GM06990 (cell line): ENCODE measurements around the gene NID1.
"Not testable (repeated sequence)": the region's sequence is repeated elsewhere in the genome, so short reads cannot be mapped to it uniquely, and the experiment has no call there.

Source experiments
- DNase-seq: peaks from one replicate; pipeline ENCODE4 v3.0.0-alpha.2; 2011; ENCODE audit not compliant: insufficient read length; ENCODE audit errors: extremely low read depth
- H3K27me3 ChIP-seq: replicated peaks from 2 replicates; pipeline ENCODE4 v1.6.0; 2011; ENCODE audit warnings: low read length; ENCODE audit not compliant: control insufficient read depth, insufficient read depth
- H3K36me3 ChIP-seq: 2 replicates; pipeline ENCODE4 v1.5.1; 2011; ENCODE audit warnings: low read length; ENCODE audit not compliant: control insufficient read depth, insufficient read depth
- H3K4me3 ChIP-seq: replicated peaks from 2 replicates; pipeline ENCODE4 v1.5.1; 2011; ENCODE audit warnings: low read depth, mild to moderate bottlenecking, control low read depth, low read length
- TF ChIP-seq, protein P1 (sequence below): IDR thresholded peaks from 2 replicates; pipeline ENCODE4 v1.5.1; 2011; ENCODE audit warnings: low read length, control low read depth, mild to moderate bottlenecking, inconsistent platforms; ENCODE audit not compliant: insufficient read depth, poor library complexity, severe bottlenecking

The NID1 gene

DNA sequence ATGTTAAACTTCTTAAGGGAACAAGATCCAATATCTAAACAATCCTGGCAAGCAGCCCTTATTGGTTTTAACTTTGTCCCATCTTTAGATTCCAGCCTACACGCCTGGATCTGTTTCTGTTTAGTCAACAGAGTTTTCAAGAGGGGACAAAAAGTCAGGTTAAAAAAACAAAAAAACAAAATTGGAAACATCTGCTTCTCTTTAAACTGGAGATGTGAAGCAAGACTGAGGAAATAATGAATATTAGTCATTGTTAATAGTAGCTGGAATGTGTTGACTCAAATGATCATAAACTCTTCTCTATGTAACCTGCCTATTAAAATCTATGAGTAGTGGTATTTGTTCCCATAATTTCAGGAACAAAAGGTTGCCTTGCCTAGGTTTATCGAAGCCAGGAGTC is 55.0 kb downstream of the NID1 start:
- TF ChIP-seq, protein P1, sequence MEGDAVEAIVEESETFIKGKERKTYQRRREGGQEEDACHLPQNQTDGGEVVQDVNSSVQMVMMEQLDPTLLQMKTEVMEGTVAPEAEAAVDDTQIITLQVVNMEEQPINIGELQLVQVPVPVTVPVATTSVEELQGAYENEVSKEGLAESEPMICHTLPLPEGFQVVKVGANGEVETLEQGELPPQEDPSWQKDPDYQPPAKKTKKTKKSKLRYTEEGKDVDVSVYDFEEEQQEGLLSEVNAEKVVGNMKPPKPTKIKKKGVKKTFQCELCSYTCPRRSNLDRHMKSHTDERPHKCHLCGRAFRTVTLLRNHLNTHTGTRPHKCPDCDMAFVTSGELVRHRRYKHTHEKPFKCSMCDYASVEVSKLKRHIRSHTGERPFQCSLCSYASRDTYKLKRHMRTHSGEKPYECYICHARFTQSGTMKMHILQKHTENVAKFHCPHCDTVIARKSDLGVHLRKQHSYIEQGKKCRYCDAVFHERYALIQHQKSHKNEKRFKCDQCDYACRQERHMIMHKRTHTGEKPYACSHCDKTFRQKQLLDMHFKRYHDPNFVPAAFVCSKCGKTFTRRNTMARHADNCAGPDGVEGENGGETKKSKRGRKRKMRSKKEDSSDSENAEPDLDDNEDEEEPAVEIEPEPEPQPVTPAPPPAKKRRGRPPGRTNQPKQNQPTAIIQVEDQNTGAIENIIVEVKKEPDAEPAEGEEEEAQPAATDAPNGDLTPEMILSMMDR: no peak
- Histone ChIP-seq H3K36me3 (peaks cover 2% of the 10 kb centered on the region; the same call in 1 of the 2 replicates), H3K4me3 (no peak overlapping the region), H3K27me3 (no peaks in the 10 kb centered on the region)
- DNase-seq: no peak

DNA sequence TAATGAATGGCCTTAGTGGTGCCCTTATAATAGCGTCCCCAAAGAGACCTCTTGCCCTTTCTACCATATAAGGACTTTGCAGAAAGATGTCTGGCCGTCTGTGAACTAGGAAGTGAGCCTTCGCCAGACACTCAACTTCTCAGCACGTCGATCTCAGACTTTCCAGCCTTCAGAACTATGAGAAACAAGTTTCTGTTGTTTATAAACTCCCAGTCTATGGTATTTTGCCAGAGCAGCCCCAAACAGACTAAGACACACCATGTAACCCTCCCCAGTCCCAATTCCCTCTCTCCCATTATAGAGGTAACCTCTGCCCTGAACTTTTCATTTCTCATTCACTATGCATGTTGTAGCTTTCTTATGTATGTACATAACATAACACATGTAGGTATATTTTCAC is 55.7 kb downstream of the NID1 start:
- Histone ChIP-seq H3K4me3 (no peak overlapping the region), H3K27me3 (no peaks in the 10 kb centered on the region), H3K36me3 (peaks cover 2% of the 10 kb centered on the region; the same call in 1 of the 2 replicates)
- TF ChIP-seq, protein P1: no peak
- DNase-seq: no peak

DNA sequence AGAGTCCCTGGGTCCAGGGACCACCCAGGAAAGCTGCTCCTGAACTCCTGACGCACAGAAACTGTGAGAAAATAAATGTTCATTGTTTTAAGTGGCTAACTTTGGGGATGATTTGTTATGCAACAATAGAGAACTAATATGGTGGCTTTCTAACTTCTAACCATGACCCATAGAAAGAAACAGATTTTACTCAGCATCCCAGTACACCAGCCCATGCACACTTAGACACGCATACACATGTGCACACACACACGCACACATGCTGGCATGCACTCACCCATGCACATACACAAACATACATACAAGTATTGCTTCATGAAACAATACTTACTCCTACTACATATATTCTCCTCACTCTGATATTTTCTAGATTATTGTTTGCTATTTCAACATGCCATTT is 57.1 kb downstream of the NID1 start:
- 0 out of 2 replicates have a peak, but pooled peaks cover 2% of the 10 kb centered on the region for H3K36me3 ChIP-seq
- DNase-seq: no peak
- no peak overlapping the region for H3K4me3 ChIP-seq
- TF ChIP-seq, protein P1: no peak
- H3K27me3 ChIP-seq: no peaks in the 10 kb centered on the region

DNA sequence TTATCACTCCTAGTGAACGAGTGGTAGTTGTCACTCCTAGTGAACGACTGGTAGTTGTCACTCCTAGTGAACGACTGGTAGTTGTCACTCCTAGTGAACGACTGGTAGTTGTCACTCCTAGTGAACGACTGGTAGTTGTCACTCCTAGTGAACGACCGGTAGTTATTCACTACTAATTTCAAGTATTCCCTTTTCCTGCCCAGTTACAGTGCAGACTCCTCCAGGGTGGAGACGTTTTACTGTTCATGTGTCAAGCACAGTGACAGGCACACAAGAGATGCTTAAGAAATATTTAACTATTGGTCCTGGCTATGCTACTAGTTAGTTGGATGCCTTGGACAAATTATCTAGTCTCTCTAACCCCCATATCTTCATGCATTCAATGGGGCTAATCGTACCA is 61.8 kb downstream of the NID1 start:
- H3K36me3 ChIP-seq, DNase-seq, H3K4me3 ChIP-seq, H3K27me3 ChIP-seq: not testable (repeated sequence)

DNA sequence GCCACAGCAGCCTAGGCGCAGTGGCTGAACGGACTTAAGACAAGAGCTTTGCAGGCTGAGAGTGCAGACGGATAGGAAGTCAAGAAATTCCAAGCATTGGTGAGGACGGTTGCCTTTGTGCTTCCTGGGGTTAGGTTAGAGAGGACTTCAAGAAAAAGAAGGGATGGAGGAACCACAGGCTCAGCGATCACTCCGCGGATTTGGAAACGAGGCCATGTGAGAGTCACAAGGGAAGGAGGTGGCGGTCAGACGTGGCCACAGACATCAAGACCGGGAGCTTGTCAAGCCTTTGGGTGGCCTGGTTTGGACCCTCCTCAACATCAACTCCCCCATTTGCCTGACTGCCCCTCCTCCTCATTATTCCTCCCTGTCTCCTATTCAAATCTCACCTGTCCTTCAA is 62.3 kb downstream of the NID1 start:
- no peaks in the 10 kb centered on the region; the same call in 1 of the 2 replicates for H3K36me3 ChIP-seq
- no peak overlapping the region for H3K4me3 ChIP-seq
- TF ChIP-seq, protein P1: no peak
- H3K27me3 ChIP-seq: no peaks in the 10 kb centered on the region
- no peak for DNase-seq

DNA sequence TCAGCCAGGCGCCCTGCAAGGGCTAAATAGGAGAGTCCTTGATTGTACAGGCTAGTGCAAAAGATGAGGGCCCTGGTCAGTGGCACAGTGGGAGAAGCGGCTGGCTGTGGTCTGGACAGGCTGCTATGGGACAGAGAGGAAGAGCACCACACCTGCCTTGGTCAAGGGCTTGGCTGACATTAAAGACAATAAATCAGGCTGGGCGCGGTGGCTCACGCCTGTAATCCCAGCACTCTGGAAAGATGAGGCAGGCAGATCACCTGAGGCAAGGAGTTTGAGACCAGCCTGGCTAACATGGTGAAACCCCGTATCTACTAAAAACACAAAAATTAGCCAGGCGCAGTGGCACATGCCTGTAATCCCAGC is 62.9 kb downstream of the NID1 start:
- no peak for DNase-seq
- no peak overlapping the region for H3K4me3 ChIP-seq
- TF ChIP-seq, protein P1: no peak
- no peaks in the 10 kb centered on the region for H3K27me3 ChIP-seq
- no peaks in the 10 kb centered on the region; the same call in 1 of the 2 replicates for H3K36me3 ChIP-seq
